ENCODE measurements around the gene NMUR1. TPM values are rescaled to one million over a fixed set of nuclear protein-coding genes. Genes with fewer than 3 reads are reported as not detected.

Gene NMUR1
- total RNA-seq, 1 experiment from 2014 or later: not detected

DNA sequence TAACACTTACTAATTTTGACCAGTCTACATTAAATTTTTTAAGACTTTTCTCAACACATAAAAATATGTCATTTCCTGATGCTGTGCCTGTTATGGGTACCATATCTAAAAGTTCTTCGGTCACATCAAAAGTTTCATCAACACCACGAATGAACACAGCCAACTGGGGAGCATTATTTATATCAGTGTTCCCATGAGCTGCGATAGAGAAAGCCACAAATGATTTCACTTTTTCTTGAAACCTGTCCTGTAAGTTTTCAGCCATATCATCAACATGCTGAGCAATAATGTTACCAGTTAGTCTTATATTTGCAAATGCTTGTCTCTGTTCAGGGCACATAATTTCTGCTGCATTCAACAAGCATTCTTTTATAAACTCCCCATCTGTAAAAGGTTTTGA is 35.6 kb downstream of the NMUR1 start:
- H3K36me3 Mint-ChIP-seq (ENCODE audit: insufficient read depth, unreplicated experiment): no peaks in the 10 kb centered on the region
- no peak overlapping the region for H3K4me3 Mint-ChIP-seq (ENCODE audit: unreplicated experiment)
- H3K36me3 ChIP-seq (ENCODE audit: control insufficient read depth, insufficient read depth, low read length): no peaks in the 10 kb centered on the region
- no TSS peak for BruUV-seq (replicated peaks)
- TF ChIP-seq, protein P1, sequence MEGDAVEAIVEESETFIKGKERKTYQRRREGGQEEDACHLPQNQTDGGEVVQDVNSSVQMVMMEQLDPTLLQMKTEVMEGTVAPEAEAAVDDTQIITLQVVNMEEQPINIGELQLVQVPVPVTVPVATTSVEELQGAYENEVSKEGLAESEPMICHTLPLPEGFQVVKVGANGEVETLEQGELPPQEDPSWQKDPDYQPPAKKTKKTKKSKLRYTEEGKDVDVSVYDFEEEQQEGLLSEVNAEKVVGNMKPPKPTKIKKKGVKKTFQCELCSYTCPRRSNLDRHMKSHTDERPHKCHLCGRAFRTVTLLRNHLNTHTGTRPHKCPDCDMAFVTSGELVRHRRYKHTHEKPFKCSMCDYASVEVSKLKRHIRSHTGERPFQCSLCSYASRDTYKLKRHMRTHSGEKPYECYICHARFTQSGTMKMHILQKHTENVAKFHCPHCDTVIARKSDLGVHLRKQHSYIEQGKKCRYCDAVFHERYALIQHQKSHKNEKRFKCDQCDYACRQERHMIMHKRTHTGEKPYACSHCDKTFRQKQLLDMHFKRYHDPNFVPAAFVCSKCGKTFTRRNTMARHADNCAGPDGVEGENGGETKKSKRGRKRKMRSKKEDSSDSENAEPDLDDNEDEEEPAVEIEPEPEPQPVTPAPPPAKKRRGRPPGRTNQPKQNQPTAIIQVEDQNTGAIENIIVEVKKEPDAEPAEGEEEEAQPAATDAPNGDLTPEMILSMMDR (IDR thresholded peaks at IDR 0.05; ENCODE audit: insufficient read depth in 1 of 2, low read depth in 1 of 2, low read length in 1 of 2, severe bottlenecking in 1 of 2, unreplicated experiment in 1 of 2): no peak
- H3K4me1 ChIP-seq: no peaks in the 10 kb centered on the region
- no peak overlapping the region for H3K27ac Mint-ChIP-seq (ENCODE audit: unreplicated experiment)
- no peaks in the 10 kb centered on the region for H3K27me3 Mint-ChIP-seq (ENCODE audit: insufficient read depth, unreplicated experiment)
- DNase-seq: no peak
- CTCF ChIA-PET: no interaction called here
- no peaks in the 10 kb centered on the region for H3K4me1 Mint-ChIP-seq (ENCODE audit: low read depth, unreplicated experiment)
- no peaks in the 10 kb centered on the region for H3K9me3 ChIP-seq
- H3K27me3 ChIP-seq (replicated peaks; ENCODE audit: control insufficient read depth, insufficient read depth, low read length): no peaks in the 10 kb centered on the region
- peaks cover 1% of the 10 kb centered on the region for H3K9me3 Mint-ChIP-seq (ENCODE audit: unreplicated experiment)
- intact Hi-C loops (cut with micrococcal nuclease; ENCODE audit: unreplicated experiment): no loop called here
- POLR2A ChIA-PET: no interaction called here
- no peak overlapping the region for H3K4me3 ChIP-seq (ENCODE audit: low read depth, low read length)

DNA sequence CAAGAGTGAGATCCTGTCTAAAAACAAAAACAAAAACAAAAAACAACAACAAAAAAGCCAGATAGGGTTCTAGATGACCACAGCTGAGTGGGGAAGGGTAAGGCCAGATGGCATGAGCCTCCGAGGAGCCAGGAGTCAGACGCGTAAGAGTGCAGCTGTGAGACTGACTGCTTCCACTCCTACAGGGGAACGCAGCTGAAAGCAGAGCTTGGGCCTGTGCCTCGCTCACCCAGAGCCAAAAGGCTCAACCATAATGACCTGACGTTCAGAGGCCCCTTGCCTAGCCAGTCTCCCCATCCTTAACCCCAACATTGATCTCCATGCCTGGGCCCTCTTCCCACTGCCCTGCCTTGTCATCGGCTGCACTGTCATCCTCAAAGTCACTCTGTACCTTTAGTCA is 39.4 kb downstream of the NMUR1 start:
- Histone ChIP-seq H3K4me3 (ENCODE audit: low read depth, low read length) (no peak overlapping the region), H3K4me1 (no peaks in the 10 kb centered on the region), H3K36me3 (ENCODE audit: control insufficient read depth, insufficient read depth, low read length) (no peaks in the 10 kb centered on the region), H3K27me3 (replicated peaks; ENCODE audit: control insufficient read depth, insufficient read depth, low read length) (no peaks in the 10 kb centered on the region), H3K9me3 (no peaks in the 10 kb centered on the region)
- TF ChIP-seq, protein P1 (IDR thresholded peaks at IDR 0.05; ENCODE audit: insufficient read depth in 1 of 2, low read depth in 1 of 2, low read length in 1 of 2, severe bottlenecking in 1 of 2, unreplicated experiment in 1 of 2): no peak
- no peak overlapping the region for H3K27ac Mint-ChIP-seq (ENCODE audit: unreplicated experiment)
- H3K27me3 Mint-ChIP-seq (ENCODE audit: insufficient read depth, unreplicated experiment): no peaks in the 10 kb centered on the region
- H3K4me1 Mint-ChIP-seq (ENCODE audit: low read depth, unreplicated experiment): no peaks in the 10 kb centered on the region
- H3K9me3 Mint-ChIP-seq (ENCODE audit: unreplicated experiment): peaks cover 21% of the 10 kb centered on the region
- POLR2A ChIA-PET: no interaction called here
- DNase-seq: no peak
- intact Hi-C loops (cut with micrococcal nuclease; ENCODE audit: unreplicated experiment): no loop called here
- H3K4me3 Mint-ChIP-seq (ENCODE audit: unreplicated experiment): no peak overlapping the region
- no peaks in the 10 kb centered on the region for H3K36me3 Mint-ChIP-seq (ENCODE audit: insufficient read depth, unreplicated experiment)
- BruUV-seq (replicated peaks): no TSS peak
- CTCF ChIA-PET: no interaction called here

DNA sequence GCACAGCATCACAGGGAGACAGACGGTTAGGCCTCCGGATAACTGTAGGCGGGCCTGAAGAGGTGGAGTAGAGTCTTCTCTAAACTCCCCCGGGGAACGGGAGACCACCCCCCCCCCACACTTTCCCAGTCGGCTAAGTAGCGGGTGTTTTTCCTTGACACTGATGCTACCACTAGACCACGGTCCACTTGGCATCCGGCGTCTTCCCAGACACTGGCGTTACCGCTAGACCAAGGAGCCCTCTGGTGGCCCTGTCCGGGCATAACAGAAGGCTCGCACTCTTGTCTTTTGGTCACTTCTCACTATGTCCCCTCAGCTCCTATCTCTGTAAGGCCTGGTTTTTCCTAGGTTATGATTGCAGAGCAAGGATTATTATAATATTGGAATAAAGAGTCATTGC is 40.3 kb downstream of the NMUR1 start:
- CTCF ChIA-PET: no interaction called here
- Mint-ChIP-seq H3K4me3 (ENCODE audit: unreplicated experiment) (no peak overlapping the region), H3K9me3 (ENCODE audit: unreplicated experiment) (peaks cover 21% of the 10 kb centered on the region), H3K36me3 (ENCODE audit: insufficient read depth, unreplicated experiment) (no peaks in the 10 kb centered on the region), H3K4me1 (ENCODE audit: low read depth, unreplicated experiment) (no peaks in the 10 kb centered on the region), H3K27me3 (ENCODE audit: insufficient read depth, unreplicated experiment) (no peaks in the 10 kb centered on the region), H3K27ac (ENCODE audit: unreplicated experiment) (no peak overlapping the region)
- BruUV-seq (replicated peaks): no TSS peak
- H3K27me3 ChIP-seq (replicated peaks; ENCODE audit: control insufficient read depth, insufficient read depth, low read length): no peaks in the 10 kb centered on the region
- intact Hi-C loops (cut with micrococcal nuclease; ENCODE audit: unreplicated experiment): no loop called here
- TF ChIP-seq, protein P1 (IDR thresholded peaks at IDR 0.05; ENCODE audit: insufficient read depth in 1 of 2, low read depth in 1 of 2, low read length in 1 of 2, severe bottlenecking in 1 of 2, unreplicated experiment in 1 of 2): no peak
- DNase-seq: peak in 1 of 2 experiments; percentile 29
- H3K4me1 ChIP-seq: no peaks in the 10 kb centered on the region
- no peak overlapping the region for H3K4me3 ChIP-seq (ENCODE audit: low read depth, low read length)
- POLR2A ChIA-PET: no interaction called here
- no peaks in the 10 kb centered on the region for H3K9me3 ChIP-seq
- H3K36me3 ChIP-seq (ENCODE audit: control insufficient read depth, insufficient read depth, low read length): no peaks in the 10 kb centered on the region
